Measurements from ENCODE around the gene DSCAML1.
"Not testable (repeated sequence)": the region's sequence is repeated elsewhere in the genome, so short reads cannot be mapped to it uniquely, and the experiment has no call there.

The DSCAML1 gene

DNA sequence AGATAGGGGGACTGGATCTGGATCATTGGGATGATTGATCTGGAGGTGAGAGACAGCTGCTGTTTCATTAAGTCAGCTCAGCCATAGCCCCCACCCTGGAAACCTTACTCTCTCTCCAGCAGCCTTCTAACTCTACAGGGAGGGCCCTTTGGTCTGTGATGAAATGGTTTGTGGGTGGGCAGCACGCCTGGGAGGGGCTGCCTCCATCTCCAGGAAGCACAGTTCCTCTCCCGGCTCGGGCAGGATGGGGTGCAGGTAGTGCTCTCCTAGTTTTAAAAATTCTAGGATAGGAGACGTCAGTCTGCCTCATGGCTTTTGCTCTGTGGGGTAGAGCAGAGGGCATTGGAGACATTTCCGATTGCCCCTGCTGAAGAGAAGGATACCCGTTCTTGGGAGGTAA is 379.7 kb downstream of the DSCAML1 start:
- H3K27me3 Mint-ChIP-seq: no peaks in the 10 kb centered on the region
- no peaks in the 10 kb centered on the region for H3K36me3 Mint-ChIP-seq (ENCODE audit: low read depth)
- H3K4me3 Mint-ChIP-seq: no peak overlapping the region
- DNase-seq: no peak
- no peak overlapping the region for H3K27ac Mint-ChIP-seq
- no peak for ATAC-seq
- no peaks in the 10 kb centered on the region for H3K4me1 Mint-ChIP-seq
- no peaks in the 10 kb centered on the region for H3K9me3 Mint-ChIP-seq

DNA sequence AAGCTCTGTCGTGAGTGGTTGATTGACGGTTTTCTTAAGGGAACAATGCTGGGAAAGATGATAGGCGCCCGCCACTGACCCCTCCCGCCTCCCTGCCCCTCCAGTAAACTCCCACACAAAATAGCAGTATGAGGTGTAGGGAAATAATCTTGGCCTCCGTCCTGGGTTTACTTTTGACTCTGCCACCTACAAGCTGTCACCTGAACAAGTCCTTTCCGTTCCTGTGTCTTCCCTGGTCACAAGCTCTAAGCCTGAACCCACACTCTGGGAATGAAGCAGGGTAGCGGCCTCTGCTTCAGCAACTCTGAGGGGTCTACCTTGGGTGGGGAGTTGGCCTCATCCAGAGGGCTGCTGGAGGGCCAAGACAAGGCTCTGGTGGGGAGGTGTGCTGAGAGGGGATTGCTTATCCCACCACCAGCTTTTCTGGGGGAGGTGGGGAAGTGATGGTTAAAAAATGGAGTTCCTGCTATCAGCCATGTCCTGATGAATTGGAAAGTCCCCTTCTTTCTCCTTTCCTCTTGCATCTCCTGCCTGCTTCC is 381.6 kb downstream of the DSCAML1 start:
- no peaks in the 10 kb centered on the region for H3K9me3 Mint-ChIP-seq

DNA sequence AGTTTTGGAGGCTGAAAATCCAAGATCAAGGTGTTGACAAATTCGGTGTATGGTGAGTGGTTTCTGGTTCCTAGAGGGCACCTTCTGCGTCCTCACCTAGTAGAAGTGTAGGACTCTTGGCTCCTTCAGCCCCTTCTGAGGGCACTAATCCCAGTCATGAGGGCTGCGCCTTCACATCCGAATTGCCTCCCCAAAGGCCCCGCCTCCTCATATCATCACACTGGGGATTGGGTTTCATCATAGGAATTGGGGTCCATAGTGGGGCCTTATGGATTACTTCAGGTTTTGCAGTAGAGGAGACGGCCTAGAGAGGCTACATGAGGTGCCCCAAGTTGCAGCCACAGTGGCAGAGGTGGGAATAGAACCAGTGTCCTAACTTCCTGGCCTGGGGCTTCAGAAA is 382.3 kb downstream of the DSCAML1 start:
- Mint-ChIP-seq H3K27ac (no peak overlapping the region), H3K4me3 (no peak overlapping the region), H3K36me3 (ENCODE audit: low read depth) (peaks cover 2% of the 10 kb centered on the region), H3K27me3 (no peaks in the 10 kb centered on the region), H3K4me1 (no peaks in the 10 kb centered on the region), H3K9me3 (no peaks in the 10 kb centered on the region)
- no peak for ATAC-seq
- DNase-seq: no peak

More for the DNA sequence above, 381.6 kb downstream of the DSCAML1 start:
- Mint-ChIP-seq H3K36me3 (ENCODE audit: low read depth) (no peaks in the 10 kb centered on the region), H3K27me3 (no peaks in the 10 kb centered on the region), H3K4me3 (no peak overlapping the region), H3K27ac (no peak overlapping the region), H3K4me1 (no peaks in the 10 kb centered on the region)
- DNase-seq (no peak), ATAC-seq (no peak)

DNA sequence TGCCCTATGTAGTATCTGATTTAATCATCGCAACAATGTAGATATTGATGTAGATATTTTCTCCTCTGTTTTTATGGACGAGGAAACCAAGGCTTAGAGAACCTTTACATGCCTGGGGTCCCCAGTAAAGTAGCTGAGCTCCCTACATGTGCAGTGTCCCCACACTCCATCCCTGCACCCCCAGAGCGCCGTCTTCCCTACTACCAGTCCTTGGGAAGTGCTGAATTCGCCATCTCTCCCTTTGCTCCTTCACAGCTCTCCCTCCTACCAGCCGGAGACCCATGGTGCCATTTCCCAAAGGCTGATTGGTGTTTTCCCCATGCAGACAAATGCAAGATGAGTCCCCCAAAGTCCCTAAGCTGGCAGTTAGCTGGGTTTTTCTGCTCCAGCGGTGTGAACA is 383.4 kb downstream of the DSCAML1 start:
- Mint-ChIP-seq H3K36me3 (ENCODE audit: low read depth) (peaks cover 5% of the 10 kb centered on the region), H3K9me3 (no peaks in the 10 kb centered on the region), H3K4me1 (no peaks in the 10 kb centered on the region), H3K27me3 (no peaks in the 10 kb centered on the region), H3K27ac (no peak overlapping the region), H3K4me3 (no peak overlapping the region)
- DNase-seq (no peak), ATAC-seq (no peak)

DNA sequence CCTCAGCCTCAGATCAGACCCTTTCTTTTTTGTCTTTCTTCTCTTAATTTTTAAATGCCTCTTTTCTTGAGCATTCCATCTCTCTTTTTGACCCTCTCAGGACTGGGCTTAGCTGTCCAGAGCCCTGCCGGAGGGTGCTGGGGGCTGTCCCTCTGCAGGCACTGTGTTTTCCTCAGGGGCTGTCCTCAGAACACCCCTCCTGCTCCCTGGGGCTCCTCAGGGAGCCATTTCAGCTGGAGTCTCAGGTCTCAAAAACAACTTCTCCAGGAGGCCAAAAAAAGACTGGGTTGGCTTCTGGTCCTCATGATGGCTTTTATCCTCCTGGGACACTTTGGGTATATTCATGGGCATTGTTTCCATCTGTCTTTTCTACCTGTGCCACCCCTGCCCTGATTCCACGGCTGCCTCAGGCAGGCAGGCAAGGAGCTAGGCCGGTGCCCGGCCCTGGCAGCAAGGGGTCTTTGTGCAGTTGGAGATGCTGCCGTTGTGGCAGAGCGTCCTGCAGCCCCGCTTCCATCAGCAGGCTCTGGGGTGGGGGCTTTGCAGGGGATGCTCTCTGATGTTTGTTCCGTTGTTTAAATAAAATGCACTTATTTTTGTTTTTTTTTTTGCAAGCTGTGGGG is 384.3 kb downstream of the DSCAML1 start:
- Mint-ChIP-seq H3K4me1 (no peaks in the 10 kb centered on the region), H3K36me3 (ENCODE audit: low read depth) (peaks cover 12% of the 10 kb centered on the region), H3K27me3 (no peaks in the 10 kb centered on the region), H3K9me3 (no peaks in the 10 kb centered on the region), H3K27ac (no peak overlapping the region), H3K4me3 (no peak overlapping the region)
- DNase-seq (no peak), ATAC-seq (no peak)

GRCh38 chr11:117412176-117412575 is 384.8 kb downstream of the DSCAML1 start:
- H3K36me3 Mint-ChIP-seq (ENCODE audit: low read depth): peaks cover 14% of the 10 kb centered on the region
- H3K4me1 Mint-ChIP-seq: no peaks in the 10 kb centered on the region
- no peak for ATAC-seq
- H3K4me3 Mint-ChIP-seq: no peak overlapping the region
- H3K27ac Mint-ChIP-seq: no peak overlapping the region
- DNase-seq: no peak
- H3K9me3 Mint-ChIP-seq: no peaks in the 10 kb centered on the region
- H3K27me3 Mint-ChIP-seq: no peaks in the 10 kb centered on the region

GRCh38 chr11:117411736-117412135 is 385.3 kb downstream of the DSCAML1 start:
- Mint-ChIP-seq H3K27me3 (no peaks in the 10 kb centered on the region), H3K36me3 (ENCODE audit: low read depth) (peaks cover 14% of the 10 kb centered on the region), H3K4me3 (no peak overlapping the region), H3K4me1 (no peaks in the 10 kb centered on the region), H3K9me3 (no peaks in the 10 kb centered on the region), H3K27ac (no peak overlapping the region)
- DNase-seq (no peak), ATAC-seq (no peak)

GRCh38 chr11:117410861-117411710 is 385.9 kb downstream of the DSCAML1 start:
- no peaks in the 10 kb centered on the region for H3K4me1 Mint-ChIP-seq
- ATAC-seq (peak; percentile 25), DNase-seq (no peak)
- no peaks in the 10 kb centered on the region for H3K27me3 Mint-ChIP-seq
- peaks cover 20% of the 10 kb centered on the region for H3K36me3 Mint-ChIP-seq (ENCODE audit: low read depth)
- H3K4me3 Mint-ChIP-seq: no peak overlapping the region
- H3K9me3 Mint-ChIP-seq: peaks cover 3% of the 10 kb centered on the region
- no peak overlapping the region for H3K27ac Mint-ChIP-seq

DNA sequence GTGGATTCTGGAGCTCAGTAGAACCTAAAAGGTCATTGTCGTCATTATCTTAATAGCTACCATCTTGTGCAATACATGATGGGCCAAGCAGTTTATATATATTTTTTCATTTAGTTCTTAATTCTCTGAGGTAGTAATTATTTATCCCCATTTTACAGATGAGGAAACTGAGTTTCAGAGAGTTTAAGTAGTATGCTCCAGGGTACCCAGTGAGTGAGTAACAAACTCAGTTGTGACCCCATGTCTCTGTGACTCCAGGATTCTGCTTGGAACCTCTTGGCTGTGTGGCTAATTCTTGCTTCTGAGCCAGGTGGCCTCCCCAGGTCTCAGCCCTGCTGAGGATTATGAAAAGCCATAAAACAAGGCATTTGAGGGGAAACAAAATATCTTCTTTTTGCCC is 386.8 kb downstream of the DSCAML1 start:
- peaks cover 29% of the 10 kb centered on the region for H3K36me3 Mint-ChIP-seq (ENCODE audit: low read depth)
- no peaks in the 10 kb centered on the region for H3K27me3 Mint-ChIP-seq
- no peak overlapping the region for H3K27ac Mint-ChIP-seq
- ATAC-seq (no peak), DNase-seq (no peak)
- H3K4me1 Mint-ChIP-seq: no peaks in the 10 kb centered on the region
- H3K9me3 Mint-ChIP-seq: peaks cover 12% of the 10 kb centered on the region
- no peak overlapping the region for H3K4me3 Mint-ChIP-seq

- peaks cover 12% of the 10 kb centered on the region for H3K9me3 Mint-ChIP-seq
- no peaks in the 10 kb centered on the region for H3K4me1 Mint-ChIP-seq
- ATAC-seq (no peak), DNase-seq (no peak)
- H3K4me3 Mint-ChIP-seq: no peak overlapping the region
- H3K27ac Mint-ChIP-seq: no peak overlapping the region
- no peaks in the 10 kb centered on the region for H3K27me3 Mint-ChIP-seq
- H3K36me3 Mint-ChIP-seq (ENCODE audit: low read depth): peaks cover 36% of the 10 kb centered on the region
Measured at GRCh38 chr11:117409511-117409910, 387.5 kb downstream of the DSCAML1 start.

GRCh38 chr11:117408356-117408755 is 388.7 kb downstream of the DSCAML1 start:
- Mint-ChIP-seq H3K27me3 (no peaks in the 10 kb centered on the region), H3K27ac (no peak overlapping the region), H3K4me1 (no peaks in the 10 kb centered on the region), H3K36me3 (ENCODE audit: low read depth) (peaks cover 48% of the 10 kb centered on the region), H3K9me3 (peaks cover 16% of the 10 kb centered on the region), H3K4me3 (no peak overlapping the region)
- DNase-seq (no peak), ATAC-seq (no peak)

DNA sequence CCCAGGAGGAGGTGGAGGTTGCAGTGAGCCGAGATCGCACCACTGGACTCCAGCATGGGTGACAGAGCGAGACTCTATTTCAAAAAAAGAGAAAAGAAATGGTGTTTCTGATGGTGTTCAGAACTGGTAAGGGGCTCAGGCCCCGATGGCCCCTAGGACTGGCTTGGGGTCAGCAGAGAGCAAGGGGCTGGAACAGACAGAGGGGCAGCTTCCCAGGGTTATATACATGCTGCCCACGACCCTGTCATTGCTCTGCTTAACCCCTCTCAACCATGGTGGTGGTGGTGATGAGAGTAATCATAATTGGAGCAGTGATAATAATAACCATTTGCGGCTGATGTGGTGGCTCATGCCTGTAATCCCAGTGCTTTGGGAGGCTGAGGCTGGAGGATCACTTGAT is 390.0 kb downstream of the DSCAML1 start:
- peaks cover 16% of the 10 kb centered on the region for H3K9me3 Mint-ChIP-seq
- DNase-seq (no peak), ATAC-seq (no peak)
- peaks cover 57% of the 10 kb centered on the region for H3K36me3 Mint-ChIP-seq (ENCODE audit: low read depth)
- H3K27ac Mint-ChIP-seq: no peak overlapping the region
- H3K4me1 Mint-ChIP-seq: no peaks in the 10 kb centered on the region
- no peak overlapping the region for H3K4me3 Mint-ChIP-seq
- no peaks in the 10 kb centered on the region for H3K27me3 Mint-ChIP-seq

- not testable (repeated sequence) for H3K4me3 Mint-ChIP-seq, H3K4me1 Mint-ChIP-seq
Measured at GRCh38 chr11:117405898-117406297, 391.1 kb downstream of the DSCAML1 start.

GRCh38 chr11:117399100-117399840 is 397.7 kb downstream of the DSCAML1 start:
- ATAC-seq, H3K4me1 Mint-ChIP-seq, H3K4me3 Mint-ChIP-seq, H3K9me3 Mint-ChIP-seq, H3K27me3 Mint-ChIP-seq, DNase-seq, H3K27ac Mint-ChIP-seq: not testable (repeated sequence)
- H3K36me3 Mint-ChIP-seq (ENCODE audit: low read depth): peaks cover 75% of the 10 kb centered on the region

More at GRCh38 chr11:117405898-117406297, 391.1 kb downstream of the DSCAML1 start:
- not testable (repeated sequence) for ATAC-seq, H3K27ac Mint-ChIP-seq, DNase-seq, H3K27me3 Mint-ChIP-seq
- Mint-ChIP-seq H3K9me3 (peaks cover 16% of the 10 kb centered on the region), H3K36me3 (ENCODE audit: low read depth) (peaks cover 64% of the 10 kb centered on the region)
